AG09319 (cell line): ENCODE results near the gene ADGRG7.

Experiments used
- DNase-seq: peaks from one replicate; pipeline ENCODE4 v3.0.0-alpha.2; 2010; ENCODE audit warnings: low read depth; ENCODE audit errors: extremely low read depth
- CTCF ChIP-seq: IDR thresholded peaks from 2 replicates; pipeline ENCODE4 v1.5.1; 2011; ENCODE audit warnings: low read depth, mild to moderate bottlenecking, inconsistent platforms, low read length, moderate library complexity

ADGRG7 gene

GRCh38 chr3:100631236-100631635, 21.8 kb downstream of the ADGRG7 start:
- TF ChIP-seq CTCF: no peak
- DNase-seq: no peak

DNA sequence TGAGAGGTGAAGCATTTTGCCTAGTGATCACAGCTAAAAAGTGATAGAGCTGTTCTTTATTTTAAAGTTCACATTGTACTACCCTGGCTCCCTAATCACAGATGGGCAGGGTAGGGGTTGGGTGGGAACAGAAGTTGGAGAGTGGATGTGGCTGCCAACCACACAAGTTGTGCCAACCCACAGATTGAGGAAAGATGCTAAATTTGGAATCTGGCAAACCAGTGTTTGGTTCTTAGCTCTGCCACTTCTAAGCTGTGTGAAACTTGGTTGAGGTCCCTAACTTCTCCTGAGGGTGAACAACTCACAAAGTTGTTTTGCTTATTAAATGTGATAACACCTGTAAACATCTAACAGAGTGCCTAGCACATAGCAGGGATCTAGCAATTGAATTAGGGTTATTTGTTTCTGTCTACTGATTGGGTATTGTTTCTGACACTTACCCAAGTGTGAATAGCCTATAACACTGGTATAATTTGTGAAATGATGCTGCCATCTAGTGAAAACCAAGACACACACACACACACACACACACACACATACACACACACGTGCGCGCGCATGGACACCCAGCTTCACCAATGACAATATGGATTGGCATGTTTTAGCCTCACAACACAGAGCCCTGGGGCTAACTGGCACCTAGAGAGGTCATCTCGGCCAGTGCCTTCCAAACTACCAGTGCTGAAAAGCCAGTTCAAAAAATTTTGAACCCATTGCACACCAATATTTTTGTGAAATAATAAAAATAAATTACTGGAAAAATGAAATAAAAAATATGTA, 25.3 kb downstream of the ADGRG7 start:
- DNase-seq: no peak
- no peak; the same call in 1 of the 2 replicates for TF ChIP-seq CTCF

DNA sequence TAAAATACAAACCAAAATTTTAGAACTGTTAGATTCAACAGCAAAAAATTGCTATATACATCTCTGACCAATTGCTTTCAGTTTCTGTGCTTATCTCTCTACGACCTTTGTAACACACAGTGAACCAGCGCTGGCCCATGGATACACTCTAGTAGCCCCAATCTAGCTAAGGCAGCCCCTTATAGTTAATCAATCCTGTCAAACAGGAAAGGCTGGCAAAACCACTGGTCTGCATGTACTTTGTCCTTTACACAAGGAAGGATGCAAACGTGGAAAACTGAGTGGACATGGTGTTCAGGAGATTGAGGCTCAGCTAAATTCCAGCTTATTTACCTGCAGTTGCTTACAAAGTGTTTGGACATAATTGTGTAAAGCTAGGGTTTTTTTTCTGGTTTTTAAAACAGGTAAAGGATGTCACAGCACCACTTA, 25.9 kb downstream of the ADGRG7 start:
- DNase-seq: no peak

DNA sequence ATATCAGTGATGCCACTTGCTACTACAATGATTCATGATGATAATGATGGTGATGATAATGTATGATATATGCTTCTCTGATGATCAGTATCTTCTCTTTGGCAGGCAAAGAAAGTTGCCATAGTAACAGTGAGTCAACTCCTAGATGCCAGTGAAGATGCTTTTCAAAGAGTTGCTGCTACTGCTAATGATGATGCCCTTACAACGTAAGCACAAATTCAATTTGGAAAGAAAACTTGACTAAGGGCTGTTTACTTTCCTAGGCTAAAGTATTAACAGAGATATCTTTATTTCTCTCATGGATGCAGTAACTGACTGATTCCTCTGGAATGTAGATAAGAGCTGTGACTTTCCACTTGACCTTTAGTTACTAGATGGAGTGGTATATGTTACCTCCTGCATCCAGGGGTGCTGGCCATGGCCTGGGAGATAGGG, 27.8 kb downstream of the ADGRG7 start:
- no peak for DNase-seq
- TF ChIP-seq CTCF: no peak

More for the DNA sequence above, 25.9 kb downstream of the ADGRG7 start:
- TF ChIP-seq CTCF: no peak

GRCh38 chr3:100640633-100641032, 31.2 kb downstream of the ADGRG7 start:
- no peak for DNase-seq
- TF ChIP-seq CTCF: no peak

DNA sequence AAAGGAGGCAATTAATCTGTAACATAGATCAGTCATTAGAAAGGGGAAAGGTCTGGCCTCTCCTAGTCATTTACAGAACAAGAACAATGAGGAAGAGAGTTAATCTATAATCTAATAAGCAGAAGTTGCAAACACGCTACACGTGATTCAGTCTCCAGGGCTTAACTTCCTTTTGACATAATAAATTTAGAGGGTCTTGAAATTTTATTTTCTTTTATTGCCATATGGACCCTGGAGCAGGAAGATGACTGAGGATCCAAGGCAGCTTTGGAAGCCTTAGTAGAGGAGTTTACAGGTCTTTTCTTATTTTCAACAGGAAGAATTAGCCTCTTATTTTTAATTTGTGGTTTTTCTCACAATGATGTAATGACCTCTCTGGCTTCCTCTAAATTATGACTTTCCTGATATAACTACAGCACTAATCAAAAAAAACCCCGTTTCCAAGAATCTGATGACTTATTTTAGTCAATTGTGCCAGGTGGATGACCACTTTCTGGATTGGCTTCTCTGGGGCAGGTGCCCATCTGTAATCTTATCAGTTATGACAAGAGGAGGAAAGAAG, 32.2 kb downstream of the ADGRG7 start:
- no peak for DNase-seq
- no peak for TF ChIP-seq CTCF

DNA sequence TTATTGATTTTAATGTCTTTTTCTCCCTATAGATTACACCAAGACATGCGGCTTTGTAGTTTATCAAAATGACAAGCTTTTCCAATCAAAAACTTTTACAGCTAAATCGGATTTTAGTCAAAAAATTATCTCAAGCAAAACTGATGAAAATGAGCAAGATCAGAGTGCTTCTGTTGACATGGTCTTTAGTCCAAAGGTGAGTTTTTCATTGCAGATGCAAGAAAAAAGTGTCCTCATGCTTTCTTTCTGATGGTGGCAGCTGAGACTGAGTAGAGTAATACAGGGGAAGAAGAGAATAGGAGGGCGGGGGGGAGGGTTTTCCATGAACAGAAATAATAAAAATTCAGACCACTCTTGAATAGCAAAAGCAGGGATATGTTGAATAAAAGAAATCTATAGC, 36.5 kb downstream of the ADGRG7 start:
- DNase-seq: no peak
- no peak for TF ChIP-seq CTCF
